Gastroesophageal sphincter (tissue), 4 donors: ENCODE results near the gene GNAQ. TPM values are rescaled to one million over a fixed set of nuclear protein-coding genes. Genes with fewer than 3 reads are reported as not detected.
A peak's percentile ranks its signal among the peaks of the same experiment; 100 is the strongest.

Experiments used
- ATAC-seq: fragments of 150-250 bp; one replicate; pipeline ENCODE4 v1.9.1; 2016; ENCODE audit warnings: mild to moderate bottlenecking, moderate library complexity
- H3K27ac ChIP-seq, 4 donors: fragments of 200-600 bp; sonication (generic) in 3 of 4; 1 replicate in 3 of 4; 2 replicates in 1 of 4; pipeline ENCODE4 v1.5.1; 2016 to 2019
- H3K27me3 ChIP-seq: fragments of 200-600 bp; sonication (generic); one replicate; pipeline ENCODE4 v1.5.1; 2019
- H3K36me3 ChIP-seq, 2 donors: fragments of 200-600 bp; sonication (generic); one replicate each; pipeline ENCODE4 v1.5.1; 2019; ENCODE audit warnings: control low read depth in 1 of 2
- H3K4me1 ChIP-seq, 3 donors: fragments of 200-600 bp; sonication (generic); 1 replicate in 2 of 3; 2 replicates in 1 of 3; pipeline ENCODE4 v1.5.1; 2016 to 2019; ENCODE audit warnings: control low read depth in 2 of 3
- H3K4me3 ChIP-seq, 2 donors: fragments of 200-600 bp; sonication (generic); one replicate each; pipeline ENCODE4 v1.5.1; 2019; ENCODE audit warnings: mild to moderate bottlenecking in 1 of 2, moderate library complexity in 1 of 2
- H3K9me3 ChIP-seq, 3 donors: fragments of 200-600 bp; sonication (generic); one replicate each; pipeline ENCODE4 v1.5.1; 2017 to 2019; ENCODE audit warnings: control low read depth in 2 of 3
- EP300 ChIP-seq: sonication (generic); formaldehyde crosslinking; IDR thresholded peaks from one replicate; pipeline ENCODE4 v1.6.1; 2017; ENCODE audit warnings: antibody characterized with exemption, mild to moderate bottlenecking
- POLR2A ChIP-seq, 2 donors: fragments of 450-650 bp; IDR thresholded peaks; one replicate each; pipeline ENCODE4 v1.6.1; 2017; ENCODE audit warnings: antibody characterized with exemption in 2 of 2, mild to moderate bottlenecking in 2 of 2, moderate library complexity in 1 of 2
- POLR2AphosphoS5 ChIP-seq: sonication (generic); formaldehyde crosslinking; IDR thresholded peaks from one replicate; pipeline ENCODE4 v1.6.1; 2017; ENCODE audit warnings: antibody characterized with exemption
- WGBS, 2 donors: methylation state at CpG; one replicate each; pipeline ENCODE4 v1.1.5; 2018; ENCODE audit warnings: low coverage in 1 of 2; 5-methylcytosine and 5-hydroxymethylcytosine counted together
- total RNA-seq, 4 donors: library from RNA; depleted of rRNA; stranded (reverse); fragments of >200 nt; gene quantifications; one replicate each; pipeline ENCODE4 v1.1.0, GENCODE V29; 2016
- TF ChIP-seq, protein P1 (sequence below), 4 experiments: fragments of 200-600 bp in 2 of 4; fragments of 450-650 bp in 2 of 4; sonication (generic) in 1 of 4; IDR thresholded peaks; one replicate each; pipeline ENCODE4 v1.5.1; 2017 to 2019; ENCODE audit warnings: antibody characterized with exemption in 4 of 4, mild to moderate bottlenecking in 2 of 4, moderate library complexity in 2 of 4

GNAQ gene
- total RNA-seq, 4 donors from 2014 or later, result 57.6 to 86.4 (median 70.8) TPM

DNA sequence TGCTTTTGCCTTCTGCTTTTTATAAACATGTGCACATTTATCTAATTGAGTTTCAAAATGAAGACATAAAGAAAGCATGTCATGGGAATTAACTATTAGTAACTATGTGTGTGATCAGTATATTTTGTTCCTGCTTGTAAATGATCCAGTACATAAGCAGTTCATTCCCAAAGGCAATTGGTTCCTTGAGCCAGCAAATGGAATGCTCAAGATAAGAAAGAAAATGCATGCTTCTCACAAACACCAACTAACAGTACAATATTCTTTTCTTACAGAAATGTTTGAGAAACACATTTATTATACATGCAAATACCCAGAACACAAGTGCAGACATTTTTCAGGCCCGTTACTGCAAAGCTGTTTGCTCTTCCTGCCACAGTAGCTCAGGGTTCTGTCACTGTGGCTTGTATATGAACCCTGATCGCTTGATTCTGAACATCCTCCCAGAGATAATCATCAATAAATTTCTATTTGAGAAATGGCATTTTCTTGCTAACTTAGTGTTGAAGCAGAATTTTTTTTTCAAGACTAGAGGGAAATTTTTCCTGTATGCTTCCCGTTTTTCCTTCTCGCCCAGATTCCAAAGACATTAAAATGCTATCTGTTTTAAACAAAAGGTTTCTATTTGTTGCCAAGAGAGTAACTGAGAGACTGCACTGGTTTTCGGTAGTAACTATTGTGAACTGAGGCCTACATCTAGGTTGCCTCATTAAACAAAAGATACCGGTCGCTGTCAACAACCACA lies 1.9 kb downstream of the GNAQ start:
- H3K27ac ChIP-seq, result peak overlapping the region; percentile 77 to 99 (median 94)
- H3K36me3 ChIP-seq, result no peaks in the 10 kb centered on the region
- H3K9me3 ChIP-seq, result no peaks in the 10 kb centered on the region
- ATAC-seq, result no peak
- peaks cover 6 to 68% (median 16%) of the 10 kb centered on the region in 3 donors for H3K4me1 ChIP-seq
- TF ChIP-seq POLR2A (IDR thresholded peaks at IDR 0.05), result no peak
- TF ChIP-seq POLR2AphosphoS5, result no peak
- no peak for TF ChIP-seq EP300
- TF ChIP-seq, protein P1, sequence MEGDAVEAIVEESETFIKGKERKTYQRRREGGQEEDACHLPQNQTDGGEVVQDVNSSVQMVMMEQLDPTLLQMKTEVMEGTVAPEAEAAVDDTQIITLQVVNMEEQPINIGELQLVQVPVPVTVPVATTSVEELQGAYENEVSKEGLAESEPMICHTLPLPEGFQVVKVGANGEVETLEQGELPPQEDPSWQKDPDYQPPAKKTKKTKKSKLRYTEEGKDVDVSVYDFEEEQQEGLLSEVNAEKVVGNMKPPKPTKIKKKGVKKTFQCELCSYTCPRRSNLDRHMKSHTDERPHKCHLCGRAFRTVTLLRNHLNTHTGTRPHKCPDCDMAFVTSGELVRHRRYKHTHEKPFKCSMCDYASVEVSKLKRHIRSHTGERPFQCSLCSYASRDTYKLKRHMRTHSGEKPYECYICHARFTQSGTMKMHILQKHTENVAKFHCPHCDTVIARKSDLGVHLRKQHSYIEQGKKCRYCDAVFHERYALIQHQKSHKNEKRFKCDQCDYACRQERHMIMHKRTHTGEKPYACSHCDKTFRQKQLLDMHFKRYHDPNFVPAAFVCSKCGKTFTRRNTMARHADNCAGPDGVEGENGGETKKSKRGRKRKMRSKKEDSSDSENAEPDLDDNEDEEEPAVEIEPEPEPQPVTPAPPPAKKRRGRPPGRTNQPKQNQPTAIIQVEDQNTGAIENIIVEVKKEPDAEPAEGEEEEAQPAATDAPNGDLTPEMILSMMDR (IDR thresholded peaks at IDR 0.05), result no peak
- no peaks in the 10 kb centered on the region for H3K27me3 ChIP-seq
- peak overlapping the region; percentile 85 to 87 for H3K4me3 ChIP-seq
- 1 to 2% methylated on average over 3 to 7 of the region's 7 CpGs for WGBS, 2 donors

DNA sequence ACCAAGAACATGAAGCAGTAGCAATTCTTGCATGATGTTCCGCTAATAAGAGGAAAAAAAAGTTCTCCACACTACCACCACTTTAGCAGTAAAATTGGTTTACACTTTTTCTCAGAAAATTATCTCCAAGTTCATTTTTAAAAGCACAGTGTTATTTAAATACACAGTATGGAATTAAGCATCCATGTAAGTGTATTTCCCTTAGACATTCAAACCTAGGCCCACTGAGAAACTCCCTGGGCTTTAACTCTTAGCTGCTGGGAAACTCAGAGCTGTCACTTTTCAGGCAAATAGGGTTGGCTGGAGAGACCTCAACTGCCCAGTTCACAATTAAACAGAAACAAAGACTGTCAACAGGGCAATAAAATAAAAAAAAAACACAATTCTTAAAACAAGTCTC lies 2.7 kb downstream of the GNAQ start:
- Histone ChIP-seq H3K4me3 (peak overlapping the region; percentile 22 to 85), H3K27ac (peak overlapping the region in 3 of 4 donors; percentile 91 to 99 (median 97)), H3K4me1 (peaks cover 6 to 68% (median 16%) of the 10 kb centered on the region in 3 donors), H3K36me3 (no peaks in the 10 kb centered on the region), H3K27me3 (no peaks in the 10 kb centered on the region), H3K9me3 (no peaks in the 10 kb centered on the region)
- TF ChIP-seq POLR2A (IDR thresholded peaks at IDR 0.05) (no peak), POLR2AphosphoS5 (no peak)
- TF ChIP-seq, protein P1 (IDR thresholded peaks at IDR 0.05), result no peak
- WGBS, 2 donors, result 41 to 64% methylated on average over 1 of the region's 1 CpG
- ATAC-seq, result no peak

DNA sequence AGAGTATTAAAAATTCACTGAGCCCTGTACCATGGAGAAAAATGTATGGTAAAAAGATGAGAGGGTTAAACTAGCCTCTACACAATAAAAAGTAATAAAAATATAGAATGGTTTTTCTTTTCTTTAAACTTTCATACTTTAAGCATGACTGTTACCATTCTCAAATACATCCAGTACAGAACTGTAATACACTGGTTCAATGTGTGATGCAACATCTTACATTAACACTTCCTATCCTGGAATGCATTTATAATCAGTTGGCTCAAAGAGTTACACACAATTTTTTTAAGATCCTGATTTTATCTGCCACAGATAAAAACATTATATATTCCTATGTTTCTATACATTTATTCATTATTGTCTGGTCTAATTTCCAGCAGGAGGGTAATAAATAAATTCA lies 4.7 kb downstream of the GNAQ start:
- H3K36me3 ChIP-seq, result no peaks in the 10 kb centered on the region
- no peaks in the 10 kb centered on the region for H3K9me3 ChIP-seq
- no peak for ATAC-seq
- peaks cover 6 to 74% (median 13%) of the 10 kb centered on the region in 3 donors for H3K4me1 ChIP-seq
- TF ChIP-seq, protein P1 (IDR thresholded peaks at IDR 0.05), result no peak
- TF ChIP-seq POLR2A (IDR thresholded peaks at IDR 0.05), result no peak
- no peak for TF ChIP-seq EP300
- no peak for TF ChIP-seq POLR2AphosphoS5
- peak overlapping the region in 2 of 4 donors; percentile 33 to 46 for H3K27ac ChIP-seq
- H3K27me3 ChIP-seq, result no peaks in the 10 kb centered on the region
- H3K4me3 ChIP-seq, result peak overlapping the region in 1 of 2 donors; percentile 10

DNA sequence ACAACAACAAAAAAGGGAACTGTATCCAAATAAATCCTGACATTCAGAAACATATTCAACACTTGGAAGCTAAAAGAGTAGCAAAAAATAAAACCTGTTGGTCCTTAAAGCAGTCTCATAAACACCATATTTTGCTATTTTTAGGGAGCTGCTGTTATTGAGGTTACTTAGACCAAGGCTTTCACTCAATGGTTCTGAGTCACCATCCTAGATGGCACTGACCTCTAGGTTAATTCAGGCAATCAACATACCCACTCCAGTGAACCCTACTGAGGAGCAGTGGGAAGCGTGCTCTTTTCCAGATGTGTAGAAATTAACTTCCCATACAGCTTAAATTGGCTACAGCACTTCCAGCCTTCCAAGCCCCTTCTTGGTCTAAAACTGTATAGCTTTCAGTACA lies 5.2 kb downstream of the GNAQ start:
- no peak for ATAC-seq
- Histone ChIP-seq H3K36me3 (no peaks in the 10 kb centered on the region), H3K9me3 (no peaks in the 10 kb centered on the region), H3K27me3 (no peaks in the 10 kb centered on the region), H3K4me3 (peak overlapping the region in 1 of 2 donors; percentile 10), H3K4me1 (peaks cover 6 to 79% (median 13%) of the 10 kb centered on the region in 3 donors), H3K27ac (peak overlapping the region in 2 of 4 donors; percentile 33 to 46)
- TF ChIP-seq EP300, result no peak
- 100% methylated on average over 1 of the region's 1 CpG; no CpG with 5 or more reads in 1 of the 2 donors for whole genome bisulfite sequencing, 2 donors

DNA sequence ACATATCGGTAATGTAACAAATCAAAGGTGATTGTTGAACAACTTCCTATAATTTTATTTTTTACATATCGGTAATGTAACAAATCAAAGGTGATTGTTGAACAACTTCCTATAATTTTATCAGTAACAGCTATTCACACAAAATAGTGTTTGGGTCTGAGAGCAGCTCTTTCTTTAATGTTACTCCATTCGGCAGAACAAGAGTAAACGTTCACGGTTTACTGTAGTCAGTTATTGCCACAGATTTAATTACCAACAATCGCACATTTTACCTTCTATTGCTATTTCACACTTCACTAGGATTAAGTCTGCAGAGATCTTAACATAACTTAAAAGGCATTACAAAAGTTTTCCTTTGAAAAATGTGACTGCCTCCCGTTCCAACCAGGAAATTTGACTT lies 6.4 kb downstream of the GNAQ start:
- peak overlapping the region in 1 of 4 donors; percentile 46 for H3K27ac ChIP-seq
- H3K27me3 ChIP-seq, result no peaks in the 10 kb centered on the region
- no peak overlapping the region for H3K4me3 ChIP-seq
- no peaks in the 10 kb centered on the region for H3K36me3 ChIP-seq
- H3K9me3 ChIP-seq, result no peaks in the 10 kb centered on the region
- WGBS, 2 donors, result 63 to 74% methylated on average over 7 of the region's 7 CpGs
- no peak for ATAC-seq
- TF ChIP-seq, protein P1 (IDR thresholded peaks at IDR 0.05), result no peak
- no peak for TF ChIP-seq EP300
- TF ChIP-seq POLR2A (IDR thresholded peaks at IDR 0.05), result no peak
- TF ChIP-seq POLR2AphosphoS5, result no peak
- peaks cover 6 to 92% (median 24%) of the 10 kb centered on the region in 3 donors for H3K4me1 ChIP-seq
